GM23338 (cell line): ENCODE data around the gene GNB3.
"Not testable (repeated sequence)": the region's sequence is repeated elsewhere in the genome, so short reads cannot be mapped to it uniquely, and the experiment has no call there.

Experiments
- CREB1 ChIP-seq: fragments of 250-450 bp; sonication (Bioruptor Pico); IDR thresholded peaks from 2 replicates; pipeline ENCODE4 v1.5.0; 2020; ENCODE audit warnings: low read depth, mild to moderate bottlenecking, moderate library complexity
- CTCF ChIP-seq, 2 experiments: fragments of 200-600 bp in 1 of 2; sonication (generic) in 1 of 2; conservative IDR thresholded peaks; 2 replicates each; pipeline versions ENCODE4 v1.5.1 to v1.6.1; 2016 to 2017; ENCODE audit warnings: antibody characterized with exemption in 2 of 2, low read depth in 2 of 2, mild to moderate bottlenecking in 2 of 2, moderate library complexity in 1 of 2
- EZH2 ChIP-seq: fragments of 200-600 bp; sonication (generic); IDR thresholded peaks from one replicate; pipeline ENCODE4 v1.8.0; 2017; ENCODE audit warnings: antibody characterized with exemption, mild to moderate bottlenecking, low read depth; ENCODE audit not compliant: unreplicated experiment
- EZH2phosphoT487 ChIP-seq: fragments of 200-600 bp; sonication (generic); IDR thresholded peaks from one replicate; pipeline ENCODE4 v1.8.1; 2018; ENCODE audit warnings: antibody characterized with exemption; ENCODE audit not compliant: unreplicated experiment
- JUNB ChIP-seq: IDR thresholded peaks from one replicate; pipeline ENCODE4 v1.6.1; 2016; ENCODE audit warnings: antibody characterized with exemption; ENCODE audit not compliant: unreplicated experiment
- NANOG ChIP-seq: IDR thresholded peaks from 2 replicates; pipeline ENCODE4 v1.6.1; 2016; ENCODE audit warnings: antibody characterized with exemption, borderline replicate concordance
- POLR2AphosphoS5 ChIP-seq: IDR thresholded peaks from 2 replicates; pipeline ENCODE4 v1.6.1; 2016; ENCODE audit warnings: antibody characterized with exemption, low read depth
- REST ChIP-seq: IDR thresholded peaks from one replicate; pipeline ENCODE4 v1.6.1; 2018; ENCODE audit warnings: antibody characterized with exemption; ENCODE audit not compliant: unreplicated experiment
- STAT1 ChIP-seq: IDR thresholded peaks from one replicate; pipeline ENCODE4 v1.6.1; 2016; ENCODE audit warnings: antibody characterized with exemption; ENCODE audit not compliant: unreplicated experiment
- ZNF114 ChIP-seq: fragments of 250-450 bp; sonication (Bioruptor Pico); IDR thresholded peaks from 2 replicates; pipeline ENCODE4 v1.5.0; 2020; ENCODE audit warnings: mild to moderate bottlenecking, moderate library complexity

GRCh38 chr12:6892683-6893082, 52.0 kb downstream of the GNB3 start:
- TF ChIP-seq EZH2phosphoT487; EZH2; POLR2AphosphoS5; CTCF (conservative IDR thresholded peaks at IDR 0.05; ENCODE audit: low read depth in 2 of 2); CREB1 (CRISPR knock-in tag); REST; ZNF114 (CRISPR knock-in tag); NANOG; STAT1; JUNB: not testable (repeated sequence)
